T-helper 9 cell (primary cell): ENCODE data around the gene GPALPP1.
A peak's percentile ranks its signal among the peaks of the same experiment; 100 is the strongest.
"Not testable (repeated sequence)": the region's sequence is repeated elsewhere in the genome, so short reads cannot be mapped to it uniquely, and the experiment has no call there.

ENCODE experiments used
- DNase-seq: peaks from one replicate; pipeline ENCODE4 v3.0.0-alpha.2; 2020
- total RNA-seq, 2 donors: gene quantifications; one replicate each; lab custom pipeline; 2026; lab: John Stamatoyannopoulos, UW

GPALPP1 gene, protein sequence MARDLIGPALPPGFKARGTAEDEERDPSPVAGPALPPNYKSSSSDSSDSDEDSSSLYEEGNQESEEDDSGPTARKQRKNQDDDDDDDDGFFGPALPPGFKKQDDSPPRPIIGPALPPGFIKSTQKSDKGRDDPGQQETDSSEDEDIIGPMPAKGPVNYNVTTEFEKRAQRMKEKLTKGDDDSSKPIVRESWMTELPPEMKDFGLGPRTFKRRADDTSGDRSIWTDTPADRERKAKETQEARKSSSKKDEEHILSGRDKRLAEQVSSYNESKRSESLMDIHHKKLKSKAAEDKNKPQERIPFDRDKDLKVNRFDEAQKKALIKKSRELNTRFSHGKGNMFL
- 23.4 to 40.6 reads per million in 2 donors for total RNA-seq

- DNase-seq = peak; percentile 92
Measured at GRCh38 chr13:44989071-44989889, at the start of gene GPALPP1, which contains the start of gene NUFIP1. Gene GPALPP1, plus strand, starts transcription at chr13:44989538. Its CDS starts 117 bp downstream, at chr13:44989655. Gene NUFIP1, minus strand, starts transcription at chr13:44989471. Its CDS starts 35 bp downstream, at chr13:44989436.

DNA sequence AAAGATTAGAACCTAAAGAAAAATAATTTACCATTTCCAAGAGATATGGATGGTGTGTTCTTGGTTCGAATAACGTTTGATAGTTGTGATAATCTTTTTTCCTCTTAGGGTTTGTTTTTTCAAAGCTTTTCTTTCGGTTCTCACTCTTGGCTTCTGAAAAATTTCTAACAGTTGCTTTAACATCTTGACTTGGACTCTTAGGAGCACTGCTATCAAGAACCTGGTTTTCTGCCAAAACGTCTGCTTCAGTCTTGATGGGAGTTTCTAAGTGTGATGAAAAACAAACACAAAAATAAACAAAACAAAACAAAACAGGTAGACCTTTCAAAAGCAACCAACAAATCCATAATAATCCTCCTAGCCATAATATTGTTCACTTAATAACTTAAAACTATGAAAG, 45.9 kb upstream of the GPALPP1 start:
- not testable (repeated sequence) for DNase-seq

GRCh38 chr13:44951184-44951583, 38.2 kb upstream of the GPALPP1 start:
- no peak for DNase-seq

DNA sequence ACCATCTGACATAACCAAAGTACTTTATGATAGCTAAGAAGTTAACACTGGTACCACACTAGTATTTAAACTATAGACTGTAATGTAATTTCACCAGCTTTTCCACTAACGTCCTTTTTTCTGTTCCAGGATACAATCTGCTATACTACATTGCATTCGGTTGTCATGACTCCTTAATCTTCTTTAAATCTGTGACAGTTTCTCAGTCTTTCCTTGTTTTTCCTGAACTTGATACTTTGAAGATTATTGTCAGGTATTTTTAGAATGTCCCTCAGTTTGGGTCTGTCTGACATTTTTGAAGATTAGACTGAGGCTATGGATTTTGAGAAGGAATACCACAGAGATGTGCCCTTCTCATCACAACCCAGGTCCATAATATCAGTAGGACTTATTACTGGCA, 36.7 kb upstream of the GPALPP1 start:
- no peak for DNase-seq

DNA sequence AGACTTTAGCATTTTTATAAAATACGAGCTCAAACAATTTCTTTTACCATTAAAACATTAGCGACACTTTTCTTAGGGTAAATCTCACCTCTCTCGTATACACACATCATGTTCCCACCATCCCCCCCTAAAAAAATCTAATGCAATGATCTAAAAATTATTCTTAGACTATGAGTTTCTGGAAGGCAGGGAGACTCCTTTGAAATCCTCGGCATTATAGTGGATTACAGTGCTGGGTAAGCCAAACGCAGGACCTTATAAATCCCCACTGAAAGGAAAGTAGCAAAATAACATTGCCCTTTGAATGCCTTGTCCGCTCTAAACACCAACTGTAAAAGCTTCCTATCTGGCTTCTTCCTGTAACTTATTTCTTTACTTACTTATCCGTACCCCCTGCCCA, 35.1 kb upstream of the GPALPP1 start:
- no peak for DNase-seq

DNA sequence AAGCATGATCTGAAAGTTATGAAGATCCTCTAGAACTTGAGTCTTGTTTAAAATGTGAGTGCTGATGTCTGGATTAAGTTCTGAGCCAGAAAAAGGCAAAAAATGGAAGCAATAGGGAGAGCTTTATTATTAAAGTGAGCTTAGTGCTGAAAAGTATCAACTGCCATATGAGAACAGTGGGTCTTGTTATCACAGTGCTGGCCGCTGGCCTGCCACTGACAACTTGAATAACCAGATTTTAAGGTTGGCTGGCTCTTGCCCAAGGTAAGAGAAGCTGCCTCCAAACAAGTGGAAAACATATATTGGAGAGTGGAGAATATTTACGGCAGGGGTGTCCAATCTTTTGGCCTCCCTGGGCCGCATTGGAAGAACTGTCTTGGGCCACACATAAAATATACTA, 33.9 kb upstream of the GPALPP1 start:
- DNase-seq = no peak

DNA sequence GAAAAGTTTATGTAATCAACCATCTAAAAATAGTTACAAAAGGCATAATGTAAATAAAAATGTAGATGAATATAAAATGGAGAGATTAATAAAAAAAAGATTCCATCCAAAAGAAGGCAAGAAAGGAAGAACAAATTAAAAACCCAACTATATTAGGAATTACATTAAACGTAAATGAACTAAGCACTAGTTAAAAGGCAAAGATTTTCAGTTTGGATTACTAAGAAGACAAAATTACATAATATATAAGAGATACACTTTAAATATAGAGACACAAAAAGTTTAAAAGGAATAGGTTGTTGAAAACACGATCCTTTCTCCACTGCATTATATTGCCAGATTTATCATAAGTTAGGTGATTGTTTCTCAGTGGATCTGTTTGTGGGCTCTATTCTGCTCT, 27.3 kb upstream of the GPALPP1 start:
- no peak for DNase-seq

DNA sequence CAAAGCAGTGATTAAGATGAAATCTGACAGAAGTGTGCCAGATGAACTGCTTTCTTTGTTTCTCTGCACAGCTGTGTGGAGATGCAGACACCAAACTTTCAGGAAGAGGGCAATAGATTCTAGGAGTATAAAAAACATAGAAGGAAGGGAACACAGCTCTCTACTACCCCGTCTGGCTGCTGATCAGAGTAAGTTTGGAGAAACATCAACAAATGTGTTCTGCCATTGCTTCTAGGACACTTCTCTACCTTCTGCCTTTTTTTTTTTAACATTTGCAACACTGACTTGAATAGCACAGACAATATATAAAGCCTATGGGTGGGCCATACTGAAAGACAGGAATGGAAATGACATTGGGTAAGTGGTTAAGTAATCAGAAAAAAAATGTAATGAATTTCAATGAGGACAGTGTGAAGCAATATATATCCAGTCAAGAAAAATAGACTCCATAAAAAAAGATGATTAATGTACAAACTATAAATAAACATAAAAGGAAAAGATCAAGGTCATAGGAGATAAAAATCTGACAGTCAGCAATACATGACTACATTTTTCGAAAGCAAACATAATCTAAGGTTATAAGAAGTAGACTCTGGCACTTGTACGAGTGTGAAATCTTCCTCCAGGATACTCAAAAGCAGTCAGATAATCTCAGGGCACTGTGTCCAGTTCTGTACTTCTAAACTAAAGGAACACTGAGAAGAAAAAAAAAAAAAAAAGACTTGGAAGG, 21.5 kb upstream of the GPALPP1 start:
- no peak for DNase-seq

- DNase-seq = no peak
Measured at GRCh38 chr13:44968434-44968815, 20.9 kb upstream of the GPALPP1 start.

GRCh38 chr13:44969551-44970484, 19.5 kb upstream of the GPALPP1 start:
- DNase-seq = no peak

- no peak for DNase-seq
Measured at GRCh38 chr13:44971656-44972595, 17.4 kb upstream of the GPALPP1 start.

DNA sequence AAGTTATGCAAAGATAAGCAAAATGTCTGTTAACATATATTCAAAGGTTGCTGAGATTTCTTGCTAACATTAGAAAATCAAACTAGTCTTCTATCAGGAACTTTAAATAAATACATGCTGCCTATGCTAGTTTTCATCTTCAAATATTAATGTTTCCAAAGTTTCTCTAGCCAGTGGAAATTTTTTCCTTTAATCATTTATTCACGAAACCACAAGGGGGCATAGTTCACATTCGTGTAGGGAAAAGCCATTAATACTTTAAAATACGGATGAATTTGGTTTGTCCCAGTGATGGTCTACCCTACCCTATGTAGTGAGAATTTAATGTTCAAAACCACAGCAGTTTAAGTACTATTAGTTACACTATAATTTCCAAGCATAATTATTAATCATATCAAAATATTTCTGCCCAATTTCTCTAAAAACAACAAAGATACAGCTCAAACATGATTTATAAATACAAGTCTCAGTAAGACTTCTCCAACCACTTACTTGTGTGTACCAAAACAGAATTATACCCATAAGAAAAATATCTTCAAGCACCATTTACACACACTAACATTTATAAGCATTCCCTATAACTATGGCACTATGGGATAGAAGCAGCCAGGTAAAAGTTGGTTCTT, 16.3 kb upstream of the GPALPP1 start:
- DNase-seq = no peak

GRCh38 chr13:44974056-44974793, 15.1 kb upstream of the GPALPP1 start:
- no peak for DNase-seq

DNA sequence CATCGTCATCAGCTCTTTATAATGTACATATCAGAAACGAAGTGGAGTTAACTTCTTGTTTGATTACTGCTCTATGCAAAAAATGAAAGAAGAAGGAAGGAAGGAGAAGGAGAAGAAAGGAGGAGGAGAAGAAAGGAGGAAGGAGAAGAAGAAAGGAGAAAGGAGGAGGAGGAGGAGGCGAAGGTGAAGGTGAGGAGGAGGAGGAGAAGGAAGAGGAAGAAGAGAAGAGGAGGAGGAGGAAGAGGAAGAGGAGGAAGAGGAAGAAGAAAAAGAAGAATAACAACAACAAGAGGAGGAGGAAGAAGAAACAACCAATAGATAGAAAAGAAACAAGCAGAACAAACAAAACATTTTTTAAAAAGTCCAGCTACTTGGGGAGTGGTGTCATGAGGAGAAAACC, 13.1 kb upstream of the GPALPP1 start:
- no peak for DNase-seq

DNA sequence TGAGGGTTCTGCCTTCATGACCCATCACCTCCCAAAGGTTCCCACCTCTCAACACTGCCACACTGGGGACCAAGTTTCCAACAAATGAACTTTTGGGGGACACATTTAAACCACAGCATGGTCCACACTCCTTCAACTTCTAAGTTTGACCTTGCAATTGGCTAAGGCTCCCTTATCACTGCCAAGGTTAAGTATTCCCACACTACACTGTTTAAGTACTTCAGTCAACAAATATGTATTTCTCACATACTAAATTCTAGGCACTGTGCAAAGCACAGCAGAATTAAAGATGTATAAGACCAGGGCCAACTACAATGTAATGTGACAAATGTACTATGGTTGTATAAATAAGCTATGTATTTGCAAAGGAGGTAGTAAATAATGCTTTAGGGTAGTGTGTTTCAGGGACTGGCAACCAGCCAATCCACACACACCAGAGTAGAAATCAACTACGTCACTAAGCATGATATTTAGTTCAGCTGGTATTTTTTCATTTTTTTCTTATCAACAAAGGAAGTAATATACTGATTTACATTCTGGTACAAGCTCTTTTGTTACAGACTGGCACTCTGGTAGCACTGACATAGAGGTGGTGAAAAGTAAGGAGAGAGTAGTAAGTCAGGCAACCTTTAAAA, 12.3 kb upstream of the GPALPP1 start:
- DNase-seq = no peak

DNA sequence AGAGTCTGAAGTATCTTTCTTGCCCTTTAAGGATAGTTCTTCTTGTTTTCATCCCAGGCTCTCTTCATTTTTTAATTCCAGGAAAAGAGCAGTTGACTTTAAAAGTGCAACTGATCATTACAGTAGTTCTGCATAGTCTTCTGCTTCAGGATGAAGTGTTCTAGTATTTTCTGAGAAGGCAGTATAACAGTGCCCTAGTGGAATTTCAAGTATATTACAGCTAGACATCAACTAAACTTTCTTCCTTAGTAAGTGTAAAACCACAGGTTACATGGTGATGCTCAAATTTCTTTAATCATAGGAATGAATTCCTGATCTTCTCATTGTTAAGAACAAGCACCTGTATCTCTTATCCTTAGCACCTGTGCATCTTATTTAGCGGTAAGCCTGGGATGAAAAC, 11.0 kb upstream of the GPALPP1 start:
- DNase-seq = no peak

- no peak for DNase-seq
Measured at GRCh38 chr13:44989941-44990340, 603 bp downstream of the GPALPP1 start.

- DNase-seq = no peak
Measured at GRCh38 chr13:45003417-45003816, 14.1 kb downstream of the GPALPP1 start.

DNA sequence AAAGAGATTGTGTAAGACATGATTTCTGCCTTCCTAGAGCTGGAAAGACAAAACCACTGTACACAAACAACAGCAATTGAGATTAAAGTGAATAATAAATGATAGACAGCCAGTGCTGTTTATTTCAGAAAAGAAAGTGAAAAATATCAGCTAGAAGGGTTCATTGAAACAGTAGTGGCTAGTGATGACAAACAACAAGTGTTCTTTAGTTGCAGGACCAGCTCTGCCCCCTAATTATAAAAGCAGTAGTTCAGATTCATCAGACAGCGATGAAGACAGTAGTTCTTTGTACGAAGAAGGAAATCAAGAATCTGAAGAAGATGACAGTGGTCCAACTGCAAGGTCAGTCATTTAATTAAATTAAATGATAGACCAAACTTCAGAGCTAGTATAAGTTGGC, 14.8 kb downstream of the GPALPP1 start:
- no peak for DNase-seq
